GM12878 (cell line): ENCODE measurements around the gene NOX1.

Experiments used
- BCL3 ChIP-seq: IDR thresholded peaks from 2 replicates; pipeline ENCODE4 v1.6.1; 2011; ENCODE audit warnings: borderline replicate concordance, low read depth, mild to moderate bottlenecking, moderate library complexity, low read length; ENCODE audit not compliant: insufficient read depth, poor library complexity, severe bottlenecking
- EP300 ChIP-seq, 2 experiments: fragments of 150-350 bp in 1 of 2; IDR thresholded peaks; 2 replicates each; pipeline ENCODE4 v1.6.1; 2011 to 2012; ENCODE audit warnings: low read depth in 2 of 2, low read length in 2 of 2, borderline replicate concordance in 1 of 2, improper control_type of control experiment in 1 of 2, inconsistent platforms in 1 of 2; ENCODE audit not compliant: control insufficient read depth in 1 of 2
- HDAC6 ChIP-seq: fragments of 200-600 bp; sonication (generic); IDR thresholded peaks from one replicate; pipeline ENCODE4 v1.8.0; 2017; ENCODE audit warnings: antibody characterized with exemption; ENCODE audit not compliant: unreplicated experiment
- MAX ChIP-seq: IDR thresholded peaks from 2 replicates; pipeline ENCODE4 v1.6.1; 2012; ENCODE audit warnings: low read depth, low read length, improper control_type of control experiment
- POLR2A ChIP-seq: IDR thresholded peaks from 2 replicates; pipeline ENCODE4 v1.6.1; 2011; ENCODE audit warnings: low read depth, mild to moderate bottlenecking, low read length
- USF2 ChIP-seq: IDR thresholded peaks from 2 replicates; pipeline ENCODE4 v1.6.1; 2011; ENCODE audit warnings: low read depth, low read length, improper control_type of control experiment, borderline replicate concordance
- ZZZ3 ChIP-seq: IDR thresholded peaks from 2 replicates; pipeline ENCODE4 v1.6.1; 2011; ENCODE audit warnings: low read depth; ENCODE audit not compliant: control insufficient read depth, insufficient read length
- TF ChIP-seq, protein P1 (sequence below): IDR thresholded peaks from 2 replicates; pipeline ENCODE4 v1.6.1; 2011; ENCODE audit warnings: mild to moderate bottlenecking, low read depth, low read length, moderate library complexity; ENCODE audit not compliant: insufficient replicate concordance

GRCh38 chrX:100871594-100872560, 2.3 kb downstream of the NOX1 start:
- TF ChIP-seq HDAC6 (no peak), USF2 (no peak), ZZZ3 (no peak), MAX (no peak), EP300 (IDR thresholded peaks at IDR 0.05; ENCODE audit: borderline replicate concordance in 1 of 2, control insufficient read depth in 1 of 2, low read depth in 2 of 2, low read length in 2 of 2) (no peak), BCL3 (no peak), POLR2A (no peak)
- TF ChIP-seq, protein P1, sequence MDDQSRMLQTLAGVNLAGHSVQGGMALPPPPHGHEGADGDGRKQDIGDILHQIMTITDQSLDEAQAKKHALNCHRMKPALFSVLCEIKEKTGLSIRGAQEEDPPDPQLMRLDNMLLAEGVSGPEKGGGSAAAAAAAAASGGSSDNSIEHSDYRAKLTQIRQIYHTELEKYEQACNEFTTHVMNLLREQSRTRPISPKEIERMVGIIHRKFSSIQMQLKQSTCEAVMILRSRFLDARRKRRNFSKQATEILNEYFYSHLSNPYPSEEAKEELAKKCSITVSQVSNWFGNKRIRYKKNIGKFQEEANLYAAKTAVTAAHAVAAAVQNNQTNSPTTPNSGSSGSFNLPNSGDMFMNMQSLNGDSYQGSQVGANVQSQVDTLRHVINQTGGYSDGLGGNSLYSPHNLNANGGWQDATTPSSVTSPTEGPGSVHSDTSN = no peak
